ENCODE results near the gene CDK15. TPM values are rescaled to one million over a fixed set of nuclear protein-coding genes. Genes with fewer than 3 reads are reported as not detected.

CDK15 gene
- total and polyA plus RNA-seq, 2 experiments from 2014 or later = 0.27 TPM; not detected in 1

- H3K9me2 ChIP-seq (ENCODE audit: insufficient read depth) = no peaks in the 10 kb centered on the region
- ATAC-seq = no peak
- H3K27ac Mint-ChIP-seq = no peak overlapping the region
Observed at GRCh38 chr2:201852462-201852861, 46.1 kb downstream of the CDK15 start.

More at GRCh38 chr2:201852462-201852861, 46.1 kb downstream of the CDK15 start:
- no peaks in the 10 kb centered on the region for H3K36me3 Mint-ChIP-seq (ENCODE audit: low read depth)
- Histone ChIP-seq H2AFZ (no peak overlapping the region), H3K27me3 (ENCODE audit: insufficient read depth) (no peaks in the 10 kb centered on the region), H3K27ac (ENCODE audit: low read depth) (no peak overlapping the region), H4K20me1 (replicated peaks; ENCODE audit: insufficient read depth) (no peaks in the 10 kb centered on the region), H3K36me3 (ENCODE audit: insufficient read depth) (no peaks in the 10 kb centered on the region), H3F3A (replicated peaks; ENCODE audit: low read depth) (no peaks in the 10 kb centered on the region), H3K4me2 (no peak overlapping the region), H3K4me3 (no peak overlapping the region), H3K4me1 (ENCODE audit: insufficient read depth) (peaks cover 5% of the 10 kb centered on the region; the same call in 1 of the 2 replicates), H3K79me2 (replicated peaks; ENCODE audit: insufficient read depth) (no peaks in the 10 kb centered on the region)
- H3K4me3 Mint-ChIP-seq = no peak overlapping the region
- no peak for DNase-seq (ENCODE audit: low spot score)
- no peaks in the 10 kb centered on the region for H3K9me3 Mint-ChIP-seq
- peaks cover 1% of the 10 kb centered on the region for H3K27me3 Mint-ChIP-seq (ENCODE audit: insufficient read depth, low read depth, poor library complexity)
- peaks cover 13% of the 10 kb centered on the region; the same call in 2 of the 3 replicates for H3K4me1 Mint-ChIP-seq
- TF ChIP-seq ZNF331 (CRISPR knock-in tag; IDR thresholded peaks at IDR 0.05; ENCODE audit: low read depth) (no peak), STAT1 (IDR thresholded peaks at IDR 0.05; ENCODE audit: unreplicated experiment) (no peak), CREB1 (CRISPR knock-in tag; IDR thresholded peaks at IDR 0.05; ENCODE audit: low read depth) (no peak), EZH2phosphoT487 (IDR thresholded peaks at IDR 0.05; ENCODE audit: unreplicated experiment) (no peak), EZH2 (IDR thresholded peaks at IDR 0.05; ENCODE audit: low read depth, unreplicated experiment) (no peak), NANOG (IDR thresholded peaks at IDR 0.05; ENCODE audit: borderline replicate concordance) (no peak), JUNB (IDR thresholded peaks at IDR 0.05; ENCODE audit: unreplicated experiment) (no peak)
- TF ChIP-seq, protein P1, sequence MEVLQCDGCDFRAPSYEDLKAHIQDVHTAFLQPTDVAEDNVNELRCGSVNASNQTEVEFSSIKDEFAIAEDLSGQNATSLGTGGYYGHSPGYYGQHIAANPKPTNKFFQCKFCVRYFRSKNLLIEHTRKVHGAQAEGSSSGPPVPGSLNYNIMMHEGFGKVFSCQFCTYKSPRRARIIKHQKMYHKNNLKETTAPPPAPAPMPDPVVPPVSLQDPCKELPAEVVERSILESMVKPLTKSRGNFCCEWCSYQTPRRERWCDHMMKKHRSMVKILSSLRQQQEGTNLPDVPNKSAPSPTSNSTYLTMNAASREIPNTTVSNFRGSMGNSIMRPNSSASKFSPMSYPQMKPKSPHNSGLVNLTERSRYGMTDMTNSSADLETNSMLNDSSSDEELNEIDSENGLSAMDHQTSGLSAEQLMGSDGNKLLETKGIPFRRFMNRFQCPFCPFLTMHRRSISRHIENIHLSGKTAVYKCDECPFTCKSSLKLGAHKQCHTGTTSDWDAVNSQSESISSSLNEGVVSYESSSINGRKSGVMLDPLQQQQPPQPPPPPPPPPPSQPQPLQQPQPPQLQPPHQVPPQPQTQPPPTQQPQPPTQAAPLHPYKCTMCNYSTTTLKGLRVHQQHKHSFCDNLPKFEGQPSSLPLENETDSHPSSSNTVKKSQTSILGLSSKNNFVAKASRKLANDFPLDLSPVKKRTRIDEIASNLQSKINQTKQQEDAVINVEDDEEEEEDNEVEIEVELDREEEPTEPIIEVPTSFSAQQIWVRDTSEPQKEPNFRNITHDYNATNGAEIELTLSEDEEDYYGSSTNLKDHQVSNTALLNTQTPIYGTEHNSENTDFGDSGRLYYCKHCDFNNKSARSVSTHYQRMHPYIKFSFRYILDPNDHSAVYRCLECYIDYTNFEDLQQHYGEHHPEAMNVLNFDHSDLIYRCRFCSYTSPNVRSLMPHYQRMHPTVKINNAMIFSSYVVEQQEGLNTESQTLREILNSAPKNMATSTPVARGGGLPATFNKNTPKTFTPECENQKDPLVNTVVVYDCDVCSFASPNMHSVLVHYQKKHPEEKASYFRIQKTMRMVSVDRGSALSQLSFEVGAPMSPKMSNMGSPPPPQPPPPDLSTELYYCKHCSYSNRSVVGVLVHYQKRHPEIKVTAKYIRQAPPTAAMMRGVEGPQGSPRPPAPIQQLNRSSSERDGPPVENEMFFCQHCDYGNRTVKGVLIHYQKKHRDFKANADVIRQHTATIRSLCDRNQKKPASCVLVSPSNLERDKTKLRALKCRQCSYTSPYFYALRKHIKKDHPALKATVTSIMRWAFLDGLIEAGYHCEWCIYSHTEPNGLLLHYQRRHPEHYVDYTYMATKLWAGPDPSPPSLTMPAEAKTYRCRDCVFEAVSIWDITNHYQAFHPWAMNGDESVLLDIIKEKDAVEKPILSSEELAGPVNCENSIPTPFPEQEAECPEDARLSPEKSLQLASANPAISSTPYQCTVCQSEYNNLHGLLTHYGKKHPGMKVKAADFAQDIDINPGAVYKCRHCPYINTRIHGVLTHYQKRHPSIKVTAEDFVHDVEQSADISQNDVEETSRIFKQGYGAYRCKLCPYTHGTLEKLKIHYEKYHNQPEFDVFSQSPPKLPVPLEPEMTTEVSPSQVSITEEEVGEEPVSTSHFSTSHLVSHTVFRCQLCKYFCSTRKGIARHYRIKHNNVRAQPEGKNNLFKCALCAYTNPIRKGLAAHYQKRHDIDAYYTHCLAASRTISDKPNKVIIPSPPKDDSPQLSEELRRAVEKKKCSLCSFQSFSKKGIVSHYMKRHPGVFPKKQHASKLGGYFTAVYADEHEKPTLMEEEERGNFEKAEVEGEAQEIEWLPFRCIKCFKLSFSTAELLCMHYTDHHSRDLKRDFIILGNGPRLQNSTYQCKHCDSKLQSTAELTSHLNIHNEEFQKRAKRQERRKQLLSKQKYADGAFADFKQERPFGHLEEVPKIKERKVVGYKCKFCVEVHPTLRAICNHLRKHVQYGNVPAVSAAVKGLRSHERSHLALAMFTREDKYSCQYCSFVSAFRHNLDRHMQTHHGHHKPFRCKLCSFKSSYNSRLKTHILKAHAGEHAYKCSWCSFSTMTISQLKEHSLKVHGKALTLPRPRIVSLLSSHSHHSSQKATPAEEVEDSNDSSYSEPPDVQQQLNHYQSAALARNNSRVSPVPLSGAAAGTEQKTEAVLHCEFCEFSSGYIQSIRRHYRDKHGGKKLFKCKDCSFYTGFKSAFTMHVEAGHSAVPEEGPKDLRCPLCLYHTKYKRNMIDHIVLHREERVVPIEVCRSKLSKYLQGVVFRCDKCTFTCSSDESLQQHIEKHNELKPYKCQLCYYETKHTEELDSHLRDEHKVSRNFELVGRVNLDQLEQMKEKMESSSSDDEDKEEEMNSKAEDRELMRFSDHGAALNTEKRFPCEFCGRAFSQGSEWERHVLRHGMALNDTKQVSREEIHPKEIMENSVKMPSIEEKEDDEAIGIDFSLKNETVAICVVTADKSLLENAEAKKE (CRISPR knock-in tag; IDR thresholded peaks at IDR 0.05) = no peak
